Liver (tissue), 9 donors: Measurements from ENCODE around the gene CFAP221. TPM values are rescaled to one million over a fixed set of nuclear protein-coding genes. Genes with fewer than 3 reads are reported as not detected.

Experiments
- DNase-seq: peaks from one replicate; pipeline ENCODE4 v3.0.0-alpha.2; 2017; ENCODE audit warnings: low spot score
- H3K27ac ChIP-seq, 2 donors: one replicate each; pipeline ENCODE4 v1.7.0; 2013; ENCODE audit warnings: inconsistent platforms in 2 of 2, low read length in 2 of 2, control low read depth in 1 of 2, low read depth in 1 of 2, mild to moderate bottlenecking in 1 of 2
- H3K27me3 ChIP-seq, 4 donors: one replicate each; pipeline versions ENCODE4 v1.6.1 to v1.7.0; 2013; ENCODE audit warnings: low read length in 3 of 4, inconsistent platforms in 1 of 4, mild to moderate bottlenecking in 1 of 4, moderate library complexity in 1 of 4; ENCODE audit not compliant: control insufficient read depth in 4 of 4, insufficient read depth in 4 of 4
- H3K36me3 ChIP-seq, 4 donors: one replicate each; pipeline versions ENCODE4 v1.6.1 to v1.7.0; 2013; ENCODE audit warnings: low read length in 3 of 4, mild to moderate bottlenecking in 3 of 4, low read depth in 1 of 4, moderate library complexity in 1 of 4; ENCODE audit not compliant: control insufficient read depth in 4 of 4, insufficient read depth in 3 of 4
- H3K4me1 ChIP-seq, 4 donors: one replicate each; pipeline versions ENCODE4 v1.6.1 to v1.7.0; 2013; ENCODE audit warnings: low read length in 3 of 4, mild to moderate bottlenecking in 3 of 4, moderate library complexity in 1 of 4; ENCODE audit not compliant: control insufficient read depth in 4 of 4, insufficient read depth in 4 of 4
- H3K4me3 ChIP-seq, 3 donors: one replicate each; pipeline versions ENCODE4 v1.6.1 to v1.7.0; 2013; ENCODE audit warnings: low read length in 3 of 3, control low read depth in 1 of 3, low read depth in 1 of 3, mild to moderate bottlenecking in 1 of 3
- H3K9ac ChIP-seq, 2 donors: one replicate each; pipeline ENCODE4 v1.7.0; 2013; ENCODE audit warnings: low read length in 2 of 2, mild to moderate bottlenecking in 2 of 2, moderate library complexity in 2 of 2, control low read depth in 1 of 2, low read depth in 1 of 2
- H3K9me3 ChIP-seq, 4 donors: one replicate each; pipeline versions ENCODE4 v1.6.1 to v1.7.0; 2013; ENCODE audit warnings: low read length in 3 of 4; ENCODE audit not compliant: control insufficient read depth in 4 of 4
- ATF3 ChIP-seq: IDR thresholded peaks from 2 replicates; pipeline ENCODE4 v1.6.1; 2016; ENCODE audit warnings: antibody characterized with exemption
- CTCF ChIP-seq: fragments of 150-350 bp; IDR thresholded peaks from 2 replicates; pipeline ENCODE4 v1.5.1; 2017; ENCODE audit warnings: improper control_type of control experiment, low read depth, low read length; ENCODE audit not compliant: missing input control
- EGR1 ChIP-seq, 2 donors: IDR thresholded peaks; 2 replicates each; pipeline ENCODE4 v1.6.1; 2016 to 2018; ENCODE audit warnings: antibody characterized with exemption in 2 of 2, low read depth in 2 of 2
- FOXA1 ChIP-seq: IDR thresholded peaks from 2 replicates; pipeline ENCODE4 v1.6.1; 2016; ENCODE audit warnings: antibody characterized with exemption
- FOXA2 ChIP-seq: IDR thresholded peaks from 2 replicates; pipeline ENCODE4 v1.6.1; 2016; ENCODE audit warnings: antibody characterized with exemption
- GABPA ChIP-seq, 2 donors: IDR thresholded peaks in 1 of 2; conservative IDR thresholded peaks in 1 of 2; 2 replicates each; pipeline ENCODE4 v1.6.1; 2016; ENCODE audit warnings: antibody characterized with exemption in 2 of 2, mild to moderate bottlenecking in 1 of 2, moderate library complexity in 1 of 2
- HNF4A ChIP-seq, 2 donors: conservative IDR thresholded peaks; 2 replicates each; pipeline ENCODE4 v1.6.1; 2016; ENCODE audit warnings: antibody characterized with exemption in 2 of 2, mild to moderate bottlenecking in 2 of 2
- HNF4G ChIP-seq: IDR thresholded peaks from 2 replicates; pipeline ENCODE4 v1.6.1; 2016; ENCODE audit warnings: antibody characterized with exemption
- MAX ChIP-seq: IDR thresholded peaks from 2 replicates; pipeline ENCODE4 v1.6.1; 2016; ENCODE audit warnings: antibody characterized with exemption
- NR2F2 ChIP-seq: IDR thresholded peaks from 2 replicates; pipeline ENCODE4 v1.6.1; 2016; ENCODE audit warnings: antibody characterized with exemption
- RAD21 ChIP-seq, 2 donors: IDR thresholded peaks; 2 replicates each; pipeline ENCODE4 v1.6.1; 2016; ENCODE audit warnings: antibody characterized with exemption in 2 of 2, mild to moderate bottlenecking in 2 of 2
- REST ChIP-seq: IDR thresholded peaks from 2 replicates; pipeline ENCODE4 v1.6.1; 2016; ENCODE audit warnings: antibody characterized with exemption, mild to moderate bottlenecking
- RXRA ChIP-seq, 2 donors: IDR thresholded peaks; 2 replicates each; pipeline ENCODE4 v1.6.1; 2017 to 2018; ENCODE audit warnings: antibody characterized with exemption in 2 of 2, mild to moderate bottlenecking in 1 of 2
- SP1 ChIP-seq: IDR thresholded peaks from 2 replicates; pipeline ENCODE4 v1.6.1; 2018; ENCODE audit warnings: antibody characterized with exemption, mild to moderate bottlenecking
- TAF1 ChIP-seq: conservative IDR thresholded peaks from 2 replicates; pipeline ENCODE4 v1.6.1; 2016; ENCODE audit warnings: antibody characterized with exemption, mild to moderate bottlenecking
- YY1 ChIP-seq: IDR thresholded peaks from 2 replicates; pipeline ENCODE4 v1.6.1; 2016; ENCODE audit warnings: antibody characterized with exemption, mild to moderate bottlenecking
- ZBTB33 ChIP-seq: IDR thresholded peaks from 2 replicates; pipeline ENCODE4 v1.6.1; 2016; ENCODE audit warnings: antibody characterized with exemption
- WGBS: extraction: QIAGEN DNeasy Blood & Tissue Kit; methylation state at CpG from one replicate; pipeline ENCODE4 v1.1.7; 2013; 5-methylcytosine and 5-hydroxymethylcytosine counted together
- polyA plus RNA-seq, 2 donors: library from polyadenylated mRNA; stranded (reverse) in 1 of 2; unstranded in 1 of 2; fragments of 200-250 nt in 1 of 2; fragments of >200 nt in 1 of 2; fragmentation: Nextera tagmentation in 1 of 2; extraction: Ambion mirVana in 1 of 2; gene quantifications; one replicate each; pipeline versions ENCODE4 v1.2.1 to v1.2.3, GENCODE V29; 2013 to 2015
- total RNA-seq, 2 donors: library from RNA; depleted of rRNA; stranded (reverse); fragments of >200 nt; gene quantifications; one replicate each; pipeline ENCODE4 v1.2.3, GENCODE V29; 2014
- donor health status: healthy.
- donor health status: healthy.
- donor health status: healthy.
- donor health status: healthy.
- donor health status: healthy.

Gene CFAP221
- total and polyA plus RNA-seq, 4 donors: 0.23 to 3.1 (median 1.2) TPM

GRCh38 chr2:119668546-119668945, 124.3 kb downstream of the CFAP221 start:
- Histone ChIP-seq H3K4me1 (no peaks in the 10 kb centered on the region), H3K27me3 (no peaks in the 10 kb centered on the region), H3K9ac (no peak overlapping the region), H3K27ac (no peak overlapping the region), H3K4me3 (no peak overlapping the region), H3K36me3 (no peaks in the 10 kb centered on the region), H3K9me3 (no peaks in the 10 kb centered on the region)
- TF ChIP-seq GABPA (IDR thresholded peaks at IDR 0.05 in 1 of 2, conservative IDR thresholded peaks at IDR 0.05 in 1 of 2) (no peak), ATF3 (no peak), TAF1 (no peak), HNF4G (no peak), MAX (no peak), CTCF (no peak), REST (no peak), FOXA1 (no peak), NR2F2 (no peak), ZBTB33 (no peak), FOXA2 (no peak), RAD21 (IDR thresholded peaks at IDR 0.05) (no peak), RXRA (IDR thresholded peaks at IDR 0.05) (no peak), HNF4A (conservative IDR thresholded peaks at IDR 0.05) (no peak), SP1 (no peak)
- 75% methylated on average over 2 of the region's 2 CpGs for WGBS
- DNase-seq: peak; percentile 14

- Histone ChIP-seq H3K36me3 (no peaks in the 10 kb centered on the region), H3K27me3 (no peaks in the 10 kb centered on the region), H3K9ac (no peak overlapping the region), H3K27ac (no peak overlapping the region), H3K4me1 (no peaks in the 10 kb centered on the region), H3K9me3 (no peaks in the 10 kb centered on the region), H3K4me3 (no peak overlapping the region)
- 79% methylated on average over 2 of the region's 2 CpGs for WGBS
- peak; percentile 9 for DNase-seq
- TF ChIP-seq NR2F2 (no peak), SP1 (no peak), HNF4G (no peak), TAF1 (no peak), MAX (no peak), ZBTB33 (no peak), EGR1 (IDR thresholded peaks at IDR 0.05; ENCODE audit: low read depth in 2 of 2) (no peak), FOXA2 (no peak), RXRA (IDR thresholded peaks at IDR 0.05) (no peak), GABPA (IDR thresholded peaks at IDR 0.05 in 1 of 2, conservative IDR thresholded peaks at IDR 0.05 in 1 of 2) (no peak), REST (no peak), YY1 (no peak), RAD21 (IDR thresholded peaks at IDR 0.05) (no peak)
Measured at GRCh38 chr2:119671016-119671415, 126.8 kb downstream of the CFAP221 start.
